NB4 (cell line): ENCODE results near the gene STYK1.
"Not testable (repeated sequence)": the region's sequence is repeated elsewhere in the genome, so short reads cannot be mapped to it uniquely, and the experiment has no call there.

Source experiments
- DNase-seq: peaks from one replicate; pipeline ENCODE4 v3.0.0; 2010; ENCODE audit warnings: low read depth
- H3K4me3 ChIP-seq: one replicate; pipeline ENCODE4 v1.5.1; 2011; ENCODE audit warnings: mild to moderate bottlenecking, low read depth, low read length, moderate library complexity
- CTCF ChIP-seq: IDR thresholded peaks from one replicate; pipeline ENCODE4 v1.5.1; 2012; ENCODE audit warnings: low read depth, low read length
- MAX ChIP-seq: IDR thresholded peaks from 2 replicates; pipeline ENCODE4 v1.6.1; 2011; ENCODE audit warnings: low read depth, low read length
- MYC ChIP-seq: IDR thresholded peaks from 2 replicates; pipeline ENCODE4 v1.6.1; 2011; ENCODE audit warnings: low read depth, low read length
- POLR2A ChIP-seq: IDR thresholded peaks from 2 replicates; pipeline ENCODE4 v1.6.1; 2011; ENCODE audit warnings: mild to moderate bottlenecking; ENCODE audit not compliant: insufficient read length; ENCODE audit errors: extremely low read depth

STYK1 gene

GRCh38 chr12:10615532-10615931 is 58.3 kb downstream of the STYK1 start:
- H3K4me3 ChIP-seq, result no peak overlapping the region
- TF ChIP-seq CTCF (no peak), MAX (no peak), POLR2A (no peak)
- peak; percentile 7 for DNase-seq

- TF ChIP-seq CTCF (no peak), POLR2A (no peak), MAX (no peak), MYC (no peak)
- DNase-seq, result no peak
- peak overlapping the region; percentile 95 for H3K4me3 ChIP-seq
These were observed 59.8 kb downstream of the STYK1 start for GRCh38 chr12:10614056-10614370.

GRCh38 chr12:10613349-10614055 is 60.4 kb downstream of the STYK1 start, which contains the start of gene MAGOHB:
TSS of gene MAGOHB (minus strand) at chr12:10613609. CDS start at chr12:10613532, 77 bp downstream.
- TF ChIP-seq POLR2A (peak; percentile 84), CTCF (no peak), MYC (peak; percentile 96), MAX (peak; percentile 86)
- peak within 1 kb of the TSS; percentile 95 for H3K4me3 ChIP-seq
- peak; percentile 95 for DNase-seq

GRCh38 chr12:10612984-10613348 is 60.9 kb downstream of the STYK1 start:
- DNase-seq, result peak; percentile 23
- H3K4me3 ChIP-seq, result peak overlapping the region; percentile 95
- TF ChIP-seq MYC (no peak), MAX (no peak), POLR2A (no peak), CTCF (no peak)

- DNase-seq, result peak; percentile 16
- H3K4me3 ChIP-seq, result peak overlapping the region; percentile 95
- TF ChIP-seq MAX (no peak), MYC (no peak), CTCF (no peak), POLR2A (no peak)
These were observed 61.7 kb downstream of the STYK1 start for GRCh38 chr12:10612110-10612509.

GRCh38 chr12:10611258-10611657 is 62.6 kb downstream of the STYK1 start:
- peak overlapping the region; percentile 10 for H3K4me3 ChIP-seq
- not testable (repeated sequence) for DNase-seq
